ENCODE measurements around the gene RAD9A. TPM values are rescaled to one million over a fixed set of nuclear protein-coding genes. Genes with fewer than 3 reads are reported as not detected.

Gene RAD9A
- total and polyA plus RNA-seq, 9 of the 15 experiments (the other 6 are each of a cell fraction or from before 2014, with no cell fraction given): 1.4 to 41.2 (median 16.1) TPM

DNA sequence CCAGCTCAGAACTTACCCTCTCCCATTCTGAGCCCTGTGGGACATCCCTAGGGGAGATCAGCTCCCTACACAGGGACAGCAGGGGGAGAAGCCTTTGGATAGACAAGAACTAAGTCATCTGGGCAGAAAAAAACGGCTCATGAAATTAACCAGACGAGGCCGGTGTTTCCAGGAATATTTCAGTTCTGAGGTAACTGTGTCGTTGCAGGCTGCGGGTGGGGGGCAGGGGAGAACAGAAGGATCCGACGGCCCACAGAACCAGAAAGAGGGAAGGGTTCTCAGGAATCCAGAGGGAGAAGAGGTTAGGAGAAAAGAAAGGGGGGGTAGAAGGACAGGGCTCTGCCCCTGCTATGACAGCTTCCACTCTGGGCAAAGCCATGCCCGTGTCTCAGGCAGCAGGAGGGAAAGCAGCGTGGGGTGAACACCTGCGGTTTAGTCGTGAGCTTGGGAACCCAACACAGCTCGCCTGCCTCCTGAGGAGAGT, 21.9 kb upstream of the RAD9A start:
- ATAC-seq: no peak
- Histone ChIP-seq H3K4me1 (replicated peaks in 1 of 2; ENCODE audit: control insufficient read depth in 2 of 2, insufficient read depth in 2 of 2, low read length in 2 of 2) (peaks cover 39 to 75% of the 10 kb centered on the region in 2 experiments), H3K27ac (ENCODE audit: extremely low read depth, low read depth, low read length) (no peak overlapping the region), H3K4me3 (no peak overlapping the region), H3K9me3 (replicated peaks; ENCODE audit: control insufficient read depth, insufficient read depth, low read depth, low read length) (no peaks in the 10 kb centered on the region), H3K27me3 (ENCODE audit: control insufficient read depth in 2 of 2, insufficient read depth in 2 of 2, low read length in 2 of 2) (no peaks in the 10 kb centered on the region), H3K79me2 (ENCODE audit: control insufficient read depth, insufficient read depth, low read length) (peaks cover 39% of the 10 kb centered on the region; the same call in 2 of the 3 replicates), H4K20me1 (replicated peaks; ENCODE audit: control insufficient read depth, insufficient read depth, low read length) (no peaks in the 10 kb centered on the region), H2AFZ (ENCODE audit: low read depth, low read length) (no peak overlapping the region), H3K9ac (ENCODE audit: insufficient read depth in 1 of 2, low read depth in 2 of 2, low read length in 2 of 2) (peak overlapping the region in 1 of 2 experiments; percentile 86; a peak in 2 of 4 replicates), H3K36me3 (ENCODE audit: control insufficient read depth, insufficient read depth, low read length) (no peaks in the 10 kb centered on the region), H3K9me1 (ENCODE audit: control insufficient read depth, insufficient read depth, low read length) (no peaks in the 10 kb centered on the region), H3K4me2 (ENCODE audit: insufficient read depth, low read length) (no peak overlapping the region; the same call in 1 of the 2 replicates)
- WGBS (ENCODE audit: insufficient coverage, low coverage, missing lambda C conversion rate): 31% methylated on average over 11 of the region's 12 CpGs
- no peak for DNase-seq (ENCODE audit: extremely low read depth in 1 of 4, low spot score in 3 of 4)
- BruUV-seq (replicated peaks): no TSS peak
- intact Hi-C loops (cut with micrococcal nuclease): no loop called here
- no peak for FAIRE-seq
- no peak for TF ChIP-seq RUNX1 (IDR thresholded peaks at IDR 0.05; ENCODE audit: low read depth)
- TF ChIP-seq, protein P1, sequence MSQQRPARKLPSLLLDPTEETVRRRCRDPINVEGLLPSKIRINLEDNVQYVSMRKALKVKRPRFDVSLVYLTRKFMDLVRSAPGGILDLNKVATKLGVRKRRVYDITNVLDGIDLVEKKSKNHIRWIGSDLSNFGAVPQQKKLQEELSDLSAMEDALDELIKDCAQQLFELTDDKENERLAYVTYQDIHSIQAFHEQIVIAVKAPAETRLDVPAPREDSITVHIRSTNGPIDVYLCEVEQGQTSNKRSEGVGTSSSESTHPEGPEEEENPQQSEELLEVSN (IDR thresholded peaks at IDR 0.05; ENCODE audit: borderline replicate concordance in 1 of 2, extremely low read depth in 1 of 2, insufficient read depth in 1 of 2, insufficient read length in 1 of 2, low read depth in 1 of 2, low read length in 1 of 2, poor library complexity in 1 of 2, severe bottlenecking in 1 of 2): peak in 1 of 2 experiments; percentile 23
- TF ChIP-seq, protein P2, sequence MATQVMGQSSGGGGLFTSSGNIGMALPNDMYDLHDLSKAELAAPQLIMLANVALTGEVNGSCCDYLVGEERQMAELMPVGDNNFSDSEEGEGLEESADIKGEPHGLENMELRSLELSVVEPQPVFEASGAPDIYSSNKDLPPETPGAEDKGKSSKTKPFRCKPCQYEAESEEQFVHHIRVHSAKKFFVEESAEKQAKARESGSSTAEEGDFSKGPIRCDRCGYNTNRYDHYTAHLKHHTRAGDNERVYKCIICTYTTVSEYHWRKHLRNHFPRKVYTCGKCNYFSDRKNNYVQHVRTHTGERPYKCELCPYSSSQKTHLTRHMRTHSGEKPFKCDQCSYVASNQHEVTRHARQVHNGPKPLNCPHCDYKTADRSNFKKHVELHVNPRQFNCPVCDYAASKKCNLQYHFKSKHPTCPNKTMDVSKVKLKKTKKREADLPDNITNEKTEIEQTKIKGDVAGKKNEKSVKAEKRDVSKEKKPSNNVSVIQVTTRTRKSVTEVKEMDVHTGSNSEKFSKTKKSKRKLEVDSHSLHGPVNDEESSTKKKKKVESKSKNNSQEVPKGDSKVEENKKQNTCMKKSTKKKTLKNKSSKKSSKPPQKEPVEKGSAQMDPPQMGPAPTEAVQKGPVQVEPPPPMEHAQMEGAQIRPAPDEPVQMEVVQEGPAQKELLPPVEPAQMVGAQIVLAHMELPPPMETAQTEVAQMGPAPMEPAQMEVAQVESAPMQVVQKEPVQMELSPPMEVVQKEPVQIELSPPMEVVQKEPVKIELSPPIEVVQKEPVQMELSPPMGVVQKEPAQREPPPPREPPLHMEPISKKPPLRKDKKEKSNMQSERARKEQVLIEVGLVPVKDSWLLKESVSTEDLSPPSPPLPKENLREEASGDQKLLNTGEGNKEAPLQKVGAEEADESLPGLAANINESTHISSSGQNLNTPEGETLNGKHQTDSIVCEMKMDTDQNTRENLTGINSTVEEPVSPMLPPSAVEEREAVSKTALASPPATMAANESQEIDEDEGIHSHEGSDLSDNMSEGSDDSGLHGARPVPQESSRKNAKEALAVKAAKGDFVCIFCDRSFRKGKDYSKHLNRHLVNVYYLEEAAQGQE (IDR thresholded peaks at IDR 0.05; ENCODE audit: borderline replicate concordance): peak; percentile 43; the same call in 1 of the 2 replicates
- TF ChIP-seq, protein P2 (CRISPR knock-in tag; IDR thresholded peaks at IDR 0.05; ENCODE audit: low read depth): no peak
- ChIA-PET CTCF (ENCODE audit: low intra/inter-chr PET ratio) (no interaction called here), POLR2A (interaction anchor here (0.7 to 3.0 kb wide), 10 partner anchors 8 to 34 kb away, joined by 3 to 10 read pairs (median 4); partner anchors contain the start of gene PPP1CA)
- in situ Hi-C loops (cut with MboI): no loop called here
